SU-DHL-6 (cell line): Measurements from ENCODE around the gene ITPR2.

Experiments used
- EZH2phosphoT487 ChIP-seq: fragments of 200-600 bp; sonication (generic), shearing (Covaris generic); conservative IDR thresholded peaks from 2 replicates; pipeline ENCODE4 v1.6.1; 2018; ENCODE audit warnings: mild to moderate bottlenecking, antibody characterized with exemption, low read length, moderate library complexity, mixed read lengths
- TF ChIP-seq, protein P1 (sequence below): fragments of 200-600 bp; sonication (generic); IDR thresholded peaks from one replicate; pipeline ENCODE4 v1.5.1; 2017; ENCODE audit warnings: antibody characterized with exemption, mild to moderate bottlenecking, low read length, moderate library complexity; ENCODE audit not compliant: insufficient read depth, poor library complexity, severe bottlenecking

DNA sequence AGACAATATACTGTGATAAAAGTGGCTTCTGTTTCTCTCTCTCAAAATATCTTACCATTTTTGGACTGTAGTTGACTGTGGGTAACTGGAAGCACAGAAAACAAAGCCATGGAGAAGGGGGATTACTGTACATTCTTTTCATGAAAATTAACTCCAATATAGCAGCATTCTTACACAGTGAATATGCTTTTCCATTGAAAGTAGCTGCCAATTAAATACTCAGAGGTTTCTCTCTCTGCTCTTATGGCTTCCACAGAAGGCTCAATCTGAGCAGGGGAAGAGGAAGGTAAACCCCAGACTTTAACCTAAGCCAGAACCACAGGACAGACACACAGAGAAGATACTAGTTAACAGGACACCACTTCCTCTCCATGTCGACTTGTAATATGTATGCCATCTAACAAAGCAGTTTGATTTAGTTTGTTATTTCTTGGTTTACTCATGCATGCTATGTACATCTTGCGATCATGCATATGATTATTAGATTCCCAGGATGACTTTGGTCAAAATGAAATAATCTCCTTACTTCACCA lies 487.5 kb downstream of the ITPR2 start:
- TF ChIP-seq, protein P1, sequence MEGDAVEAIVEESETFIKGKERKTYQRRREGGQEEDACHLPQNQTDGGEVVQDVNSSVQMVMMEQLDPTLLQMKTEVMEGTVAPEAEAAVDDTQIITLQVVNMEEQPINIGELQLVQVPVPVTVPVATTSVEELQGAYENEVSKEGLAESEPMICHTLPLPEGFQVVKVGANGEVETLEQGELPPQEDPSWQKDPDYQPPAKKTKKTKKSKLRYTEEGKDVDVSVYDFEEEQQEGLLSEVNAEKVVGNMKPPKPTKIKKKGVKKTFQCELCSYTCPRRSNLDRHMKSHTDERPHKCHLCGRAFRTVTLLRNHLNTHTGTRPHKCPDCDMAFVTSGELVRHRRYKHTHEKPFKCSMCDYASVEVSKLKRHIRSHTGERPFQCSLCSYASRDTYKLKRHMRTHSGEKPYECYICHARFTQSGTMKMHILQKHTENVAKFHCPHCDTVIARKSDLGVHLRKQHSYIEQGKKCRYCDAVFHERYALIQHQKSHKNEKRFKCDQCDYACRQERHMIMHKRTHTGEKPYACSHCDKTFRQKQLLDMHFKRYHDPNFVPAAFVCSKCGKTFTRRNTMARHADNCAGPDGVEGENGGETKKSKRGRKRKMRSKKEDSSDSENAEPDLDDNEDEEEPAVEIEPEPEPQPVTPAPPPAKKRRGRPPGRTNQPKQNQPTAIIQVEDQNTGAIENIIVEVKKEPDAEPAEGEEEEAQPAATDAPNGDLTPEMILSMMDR, result no peak
- no peak for TF ChIP-seq EZH2phosphoT487
